MM.1S (cell line): Measurements from ENCODE around the gene RITA1.

Experiments used
- EZH2 ChIP-seq: fragments of 300-600 bp; sonication (generic); optimal IDR thresholded peaks from 2 replicates; pipeline ENCODE3; 2017; ENCODE audit warnings: low read depth, mild to moderate bottlenecking, antibody characterized with exemption, low read length, mixed read lengths
- TF ChIP-seq, protein P1 (sequence below): fragments of 300-600 bp; sonication (generic); IDR thresholded peaks from 2 replicates; pipeline ENCODE4 v1.5.1; 2016; ENCODE audit warnings: antibody characterized with exemption, low read length, mixed read lengths

DNA sequence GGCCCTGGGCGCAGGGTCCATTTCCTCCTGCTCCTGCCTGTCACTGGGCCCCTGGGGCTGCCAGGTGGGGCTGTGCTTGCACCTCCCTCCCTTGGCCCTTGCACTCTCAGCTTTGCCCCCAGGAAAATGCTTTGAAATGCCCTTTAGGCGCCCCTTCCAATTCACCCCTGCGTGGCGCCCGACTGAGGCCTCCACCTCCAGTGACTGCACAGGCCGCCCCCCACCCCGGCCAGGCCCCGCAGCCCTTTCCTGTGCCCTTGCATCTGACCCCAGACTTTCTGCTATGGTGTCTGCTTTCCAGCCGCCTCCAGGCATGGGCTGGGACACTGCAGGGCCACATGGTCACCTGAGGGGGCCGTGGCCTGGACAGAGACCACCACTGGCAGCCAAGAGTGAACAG, 17.7 kb upstream of the RITA1 start:
- TF ChIP-seq, protein P1, sequence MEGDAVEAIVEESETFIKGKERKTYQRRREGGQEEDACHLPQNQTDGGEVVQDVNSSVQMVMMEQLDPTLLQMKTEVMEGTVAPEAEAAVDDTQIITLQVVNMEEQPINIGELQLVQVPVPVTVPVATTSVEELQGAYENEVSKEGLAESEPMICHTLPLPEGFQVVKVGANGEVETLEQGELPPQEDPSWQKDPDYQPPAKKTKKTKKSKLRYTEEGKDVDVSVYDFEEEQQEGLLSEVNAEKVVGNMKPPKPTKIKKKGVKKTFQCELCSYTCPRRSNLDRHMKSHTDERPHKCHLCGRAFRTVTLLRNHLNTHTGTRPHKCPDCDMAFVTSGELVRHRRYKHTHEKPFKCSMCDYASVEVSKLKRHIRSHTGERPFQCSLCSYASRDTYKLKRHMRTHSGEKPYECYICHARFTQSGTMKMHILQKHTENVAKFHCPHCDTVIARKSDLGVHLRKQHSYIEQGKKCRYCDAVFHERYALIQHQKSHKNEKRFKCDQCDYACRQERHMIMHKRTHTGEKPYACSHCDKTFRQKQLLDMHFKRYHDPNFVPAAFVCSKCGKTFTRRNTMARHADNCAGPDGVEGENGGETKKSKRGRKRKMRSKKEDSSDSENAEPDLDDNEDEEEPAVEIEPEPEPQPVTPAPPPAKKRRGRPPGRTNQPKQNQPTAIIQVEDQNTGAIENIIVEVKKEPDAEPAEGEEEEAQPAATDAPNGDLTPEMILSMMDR, result no peak
- TF ChIP-seq EZH2, result no peak
